HepG2 (cell line): Measurements from ENCODE around the gene TBC1D20. TPM values are rescaled to one million over a fixed set of nuclear protein-coding genes. Genes with fewer than 3 reads are reported as not detected.

Experiments used
- FOXC1 ChIP-seq: sonication (generic); formaldehyde crosslinking; IDR thresholded peaks from 2 replicates; pipeline ENCODE4 v1.8.0; 2022; ENCODE audit warnings: mild to moderate bottlenecking, missing genetic modification reagents, borderline replicate concordance
- RFXANK ChIP-seq: IDR thresholded peaks from 2 replicates; pipeline ENCODE4 v1.6.1; 2016
- ZNF124 ChIP-seq: sonication (generic); formaldehyde crosslinking; IDR thresholded peaks from 2 replicates; pipeline ENCODE4 v1.4.0; 2020; ENCODE audit warnings: missing genetic modification reagents
- ZNF225 ChIP-seq: sonication (generic); formaldehyde crosslinking; IDR thresholded peaks from 2 replicates; pipeline ENCODE4 v1.4.0; 2020; ENCODE audit warnings: mild to moderate bottlenecking, missing genetic modification reagents
- ZNF350 ChIP-seq: sonication (generic); formaldehyde crosslinking; IDR thresholded peaks from 2 replicates; pipeline ENCODE4 v1.4.0; 2020; ENCODE audit warnings: mild to moderate bottlenecking, low read depth, missing genetic modification reagents, borderline replicate concordance
- polyA plus RNA-seq, 8 experiments: library from polyadenylated mRNA; depleted of rRNA in 3 of 8; stranded (reverse) in 7 of 8; unstranded in 1 of 8; fragments of >200 nt; fragmentation: Illumina TruSeq in 4 of 8; extraction: Trizol in 4 of 8; gene quantifications; 2 replicates each; pipeline versions ENCODE4 v1.2.1 to v1.2.3, GENCODE V29; 2011 to 2016; ENCODE audit warnings: low read depth in 4 of 8, missing spikeins in 1 of 8, mixed read lengths in 1 of 8; ENCODE audit not compliant: insufficient read depth in 1 of 8
- total RNA-seq, 5 experiments: library from RNA; depleted of rRNA; stranded (reverse); fragments of >200 nt; fragmentation: Illumina TruSeq; extraction: Trizol; gene quantifications; 2 replicates each; pipeline ENCODE4 v1.2.3, GENCODE V29; 2016; ENCODE audit warnings: low read depth in 1 of 5
- TF ChIP-seq, protein P1 (sequence below): sonication (generic); formaldehyde crosslinking; IDR thresholded peaks from 2 replicates; pipeline ENCODE4 v1.5.0; 2020; ENCODE audit warnings: missing genetic modification reagents
- TF ChIP-seq, protein P2 (sequence below): sonication (generic); formaldehyde crosslinking; IDR thresholded peaks from 2 replicates; pipeline ENCODE4; 2020; ENCODE audit warnings: missing genetic modification reagents, mild to moderate bottlenecking, borderline replicate concordance
- TF ChIP-seq, protein P3 (sequence below): sonication (generic); formaldehyde crosslinking; IDR thresholded peaks from 2 replicates; pipeline ENCODE4 v1.4.0; 2020; ENCODE audit warnings: mild to moderate bottlenecking, missing genetic modification reagents, borderline replicate concordance
- TF ChIP-seq, protein P4 (sequence below): sonication (generic); formaldehyde crosslinking; conservative IDR thresholded peaks from 2 replicates; pipeline ENCODE4 v1.4.0; 2020; ENCODE audit warnings: missing genetic modification reagents
- TF ChIP-seq, protein P5 (sequence below): sonication (generic); IDR thresholded peaks from 2 replicates; pipeline ENCODE4 v1.6.1; 2016; ENCODE audit warnings: low read depth, borderline replicate concordance
- TF ChIP-seq, protein P6 (sequence below): sonication (generic); formaldehyde crosslinking; IDR thresholded peaks from 2 replicates; pipeline ENCODE4 v1.4.0; 2020; ENCODE audit warnings: missing genetic modification reagents
- TF ChIP-seq, protein P7 (sequence below): IDR thresholded peaks from 2 replicates; pipeline ENCODE4 v1.6.1; 2016; ENCODE audit warnings: mild to moderate bottlenecking, missing biosample characterization, missing genetic modification reagents

TBC1D20 gene
- total and polyA plus RNA-seq, 2 of the 13 experiments (the other 11 are each of a cell fraction or from before 2014, with no cell fraction given): 36.6 to 47.1 TPM

DNA sequence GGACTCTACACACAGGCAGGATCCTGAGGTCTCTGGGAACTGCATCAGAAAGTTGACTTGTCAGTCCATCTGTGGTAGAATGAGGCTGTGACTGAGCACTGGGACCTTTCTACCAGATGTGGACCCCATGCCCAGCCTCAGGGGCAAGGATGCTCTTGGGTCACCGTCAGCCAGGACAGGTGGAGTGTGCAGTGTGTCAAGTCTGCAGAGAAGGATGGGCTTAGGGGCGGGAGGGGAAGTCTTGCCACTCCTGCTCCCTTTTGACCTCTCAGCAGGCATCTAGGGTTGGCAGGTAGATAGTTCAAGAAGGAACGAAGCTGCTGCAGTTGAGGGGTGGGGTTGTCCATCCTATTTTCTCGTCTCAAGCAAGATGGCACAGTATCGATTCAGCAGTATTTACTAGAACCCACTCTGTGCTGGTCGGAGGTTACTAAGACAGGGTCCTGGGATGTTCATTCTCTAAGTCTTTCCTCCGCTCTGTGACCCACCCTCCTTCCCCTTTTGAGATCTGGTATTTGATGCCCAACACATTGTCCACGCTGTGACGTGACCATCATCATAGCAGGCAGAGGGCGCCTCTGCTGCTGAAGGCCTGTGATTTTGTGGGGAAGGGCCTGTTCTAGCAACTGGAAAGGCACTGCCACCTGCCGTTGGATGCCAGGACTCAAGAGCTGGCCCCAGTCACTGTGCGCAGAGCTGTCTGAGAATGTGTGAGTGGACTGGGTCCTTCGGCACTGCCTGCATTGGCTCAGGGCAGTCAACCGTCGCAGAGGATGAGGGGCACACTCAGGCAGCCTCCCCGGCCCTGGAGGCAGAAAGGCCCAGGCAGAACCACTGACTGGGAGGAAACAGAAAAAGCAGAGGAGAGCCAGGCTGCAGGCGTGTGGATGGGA lies 31.1 kb downstream of the TBC1D20 start (continued):
- TF ChIP-seq, protein P1, sequence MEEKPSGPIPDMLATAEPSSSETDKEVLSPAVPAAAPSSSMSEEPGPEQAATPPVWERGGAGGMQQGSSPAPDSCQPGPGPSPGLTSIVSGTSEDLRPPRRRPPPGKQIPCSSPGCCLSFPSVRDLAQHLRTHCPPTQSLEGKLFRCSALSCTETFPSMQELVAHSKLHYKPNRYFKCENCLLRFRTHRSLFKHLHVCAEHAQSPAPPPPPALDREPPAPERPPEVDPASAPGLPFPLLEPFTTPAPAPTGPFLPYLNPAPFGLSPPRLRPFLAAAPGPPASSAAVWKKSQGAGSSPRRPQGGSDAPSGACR (CRISPR knock-in tag): peak; percentile 85; the same call in 1 of the 2 replicates
- peak; percentile 91 for TF ChIP-seq FOXC1 (CRISPR knock-in tag)
- TF ChIP-seq, protein P2, sequence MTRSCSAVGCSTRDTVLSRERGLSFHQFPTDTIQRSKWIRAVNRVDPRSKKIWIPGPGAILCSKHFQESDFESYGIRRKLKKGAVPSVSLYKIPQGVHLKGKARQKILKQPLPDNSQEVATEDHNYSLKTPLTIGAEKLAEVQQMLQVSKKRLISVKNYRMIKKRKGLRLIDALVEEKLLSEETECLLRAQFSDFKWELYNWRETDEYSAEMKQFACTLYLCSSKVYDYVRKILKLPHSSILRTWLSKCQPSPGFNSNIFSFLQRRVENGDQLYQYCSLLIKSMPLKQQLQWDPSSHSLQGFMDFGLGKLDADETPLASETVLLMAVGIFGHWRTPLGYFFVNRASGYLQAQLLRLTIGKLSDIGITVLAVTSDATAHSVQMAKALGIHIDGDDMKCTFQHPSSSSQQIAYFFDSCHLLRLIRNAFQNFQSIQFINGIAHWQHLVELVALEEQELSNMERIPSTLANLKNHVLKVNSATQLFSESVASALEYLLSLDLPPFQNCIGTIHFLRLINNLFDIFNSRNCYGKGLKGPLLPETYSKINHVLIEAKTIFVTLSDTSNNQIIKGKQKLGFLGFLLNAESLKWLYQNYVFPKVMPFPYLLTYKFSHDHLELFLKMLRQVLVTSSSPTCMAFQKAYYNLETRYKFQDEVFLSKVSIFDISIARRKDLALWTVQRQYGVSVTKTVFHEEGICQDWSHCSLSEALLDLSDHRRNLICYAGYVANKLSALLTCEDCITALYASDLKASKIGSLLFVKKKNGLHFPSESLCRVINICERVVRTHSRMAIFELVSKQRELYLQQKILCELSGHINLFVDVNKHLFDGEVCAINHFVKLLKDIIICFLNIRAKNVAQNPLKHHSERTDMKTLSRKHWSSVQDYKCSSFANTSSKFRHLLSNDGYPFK (CRISPR knock-in tag): peak; percentile 72; the same call in 1 of the 2 replicates
- peak; percentile 89 for TF ChIP-seq ZNF350
- peak; percentile 69; the same call in 1 of the 2 replicates for TF ChIP-seq ZNF124
- TF ChIP-seq, protein P3, sequence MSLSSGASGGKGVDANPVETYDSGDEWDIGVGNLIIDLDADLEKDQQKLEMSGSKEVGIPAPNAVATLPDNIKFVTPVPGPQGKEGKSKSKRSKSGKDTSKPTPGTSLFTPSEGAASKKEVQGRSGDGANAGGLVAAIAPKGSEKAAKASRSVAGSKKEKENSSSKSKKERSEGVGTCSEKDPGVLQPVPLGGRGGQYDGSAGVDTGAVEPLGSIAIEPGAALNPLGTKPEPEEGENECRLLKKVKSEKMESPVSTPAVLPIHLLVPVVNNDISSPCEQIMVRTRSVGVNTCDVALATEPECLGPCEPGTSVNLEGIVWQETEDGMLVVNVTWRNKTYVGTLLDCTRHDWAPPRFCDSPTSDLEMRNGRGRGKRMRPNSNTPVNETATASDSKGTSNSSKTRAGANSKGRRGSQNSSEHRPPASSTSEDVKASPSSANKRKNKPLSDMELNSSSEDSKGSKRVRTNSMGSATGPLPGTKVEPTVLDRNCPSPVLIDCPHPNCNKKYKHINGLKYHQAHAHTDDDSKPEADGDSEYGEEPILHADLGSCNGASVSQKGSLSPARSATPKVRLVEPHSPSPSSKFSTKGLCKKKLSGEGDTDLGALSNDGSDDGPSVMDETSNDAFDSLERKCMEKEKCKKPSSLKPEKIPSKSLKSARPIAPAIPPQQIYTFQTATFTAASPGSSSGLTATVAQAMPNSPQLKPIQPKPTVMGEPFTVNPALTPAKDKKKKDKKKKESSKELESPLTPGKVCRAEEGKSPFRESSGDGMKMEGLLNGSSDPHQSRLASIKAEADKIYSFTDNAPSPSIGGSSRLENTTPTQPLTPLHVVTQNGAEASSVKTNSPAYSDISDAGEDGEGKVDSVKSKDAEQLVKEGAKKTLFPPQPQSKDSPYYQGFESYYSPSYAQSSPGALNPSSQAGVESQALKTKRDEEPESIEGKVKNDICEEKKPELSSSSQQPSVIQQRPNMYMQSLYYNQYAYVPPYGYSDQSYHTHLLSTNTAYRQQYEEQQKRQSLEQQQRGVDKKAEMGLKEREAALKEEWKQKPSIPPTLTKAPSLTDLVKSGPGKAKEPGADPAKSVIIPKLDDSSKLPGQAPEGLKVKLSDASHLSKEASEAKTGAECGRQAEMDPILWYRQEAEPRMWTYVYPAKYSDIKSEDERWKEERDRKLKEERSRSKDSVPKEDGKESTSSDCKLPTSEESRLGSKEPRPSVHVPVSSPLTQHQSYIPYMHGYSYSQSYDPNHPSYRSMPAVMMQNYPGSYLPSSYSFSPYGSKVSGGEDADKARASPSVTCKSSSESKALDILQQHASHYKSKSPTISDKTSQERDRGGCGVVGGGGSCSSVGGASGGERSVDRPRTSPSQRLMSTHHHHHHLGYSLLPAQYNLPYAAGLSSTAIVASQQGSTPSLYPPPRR (CRISPR knock-in tag): peak; percentile 43; the same call in 1 of the 2 replicates
- TF ChIP-seq, protein P4, sequence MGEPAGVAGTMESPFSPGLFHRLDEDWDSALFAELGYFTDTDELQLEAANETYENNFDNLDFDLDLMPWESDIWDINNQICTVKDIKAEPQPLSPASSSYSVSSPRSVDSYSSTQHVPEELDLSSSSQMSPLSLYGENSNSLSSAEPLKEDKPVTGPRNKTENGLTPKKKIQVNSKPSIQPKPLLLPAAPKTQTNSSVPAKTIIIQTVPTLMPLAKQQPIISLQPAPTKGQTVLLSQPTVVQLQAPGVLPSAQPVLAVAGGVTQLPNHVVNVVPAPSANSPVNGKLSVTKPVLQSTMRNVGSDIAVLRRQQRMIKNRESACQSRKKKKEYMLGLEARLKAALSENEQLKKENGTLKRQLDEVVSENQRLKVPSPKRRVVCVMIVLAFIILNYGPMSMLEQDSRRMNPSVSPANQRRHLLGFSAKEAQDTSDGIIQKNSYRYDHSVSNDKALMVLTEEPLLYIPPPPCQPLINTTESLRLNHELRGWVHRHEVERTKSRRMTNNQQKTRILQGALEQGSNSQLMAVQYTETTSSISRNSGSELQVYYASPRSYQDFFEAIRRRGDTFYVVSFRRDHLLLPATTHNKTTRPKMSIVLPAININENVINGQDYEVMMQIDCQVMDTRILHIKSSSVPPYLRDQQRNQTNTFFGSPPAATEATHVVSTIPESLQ (CRISPR knock-in tag): peak; percentile 93; the same call in 1 of the 2 replicates
- TF ChIP-seq, protein P5, sequence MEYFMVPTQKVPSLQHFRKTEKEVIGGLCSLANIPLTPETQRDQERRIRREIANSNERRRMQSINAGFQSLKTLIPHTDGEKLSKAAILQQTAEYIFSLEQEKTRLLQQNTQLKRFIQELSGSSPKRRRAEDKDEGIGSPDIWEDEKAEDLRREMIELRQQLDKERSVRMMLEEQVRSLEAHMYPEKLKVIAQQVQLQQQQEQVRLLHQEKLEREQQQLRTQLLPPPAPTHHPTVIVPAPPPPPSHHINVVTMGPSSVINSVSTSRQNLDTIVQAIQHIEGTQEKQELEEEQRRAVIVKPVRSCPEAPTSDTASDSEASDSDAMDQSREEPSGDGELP: no peak; the same call in 1 of the 2 replicates
- TF ChIP-seq, protein P6, sequence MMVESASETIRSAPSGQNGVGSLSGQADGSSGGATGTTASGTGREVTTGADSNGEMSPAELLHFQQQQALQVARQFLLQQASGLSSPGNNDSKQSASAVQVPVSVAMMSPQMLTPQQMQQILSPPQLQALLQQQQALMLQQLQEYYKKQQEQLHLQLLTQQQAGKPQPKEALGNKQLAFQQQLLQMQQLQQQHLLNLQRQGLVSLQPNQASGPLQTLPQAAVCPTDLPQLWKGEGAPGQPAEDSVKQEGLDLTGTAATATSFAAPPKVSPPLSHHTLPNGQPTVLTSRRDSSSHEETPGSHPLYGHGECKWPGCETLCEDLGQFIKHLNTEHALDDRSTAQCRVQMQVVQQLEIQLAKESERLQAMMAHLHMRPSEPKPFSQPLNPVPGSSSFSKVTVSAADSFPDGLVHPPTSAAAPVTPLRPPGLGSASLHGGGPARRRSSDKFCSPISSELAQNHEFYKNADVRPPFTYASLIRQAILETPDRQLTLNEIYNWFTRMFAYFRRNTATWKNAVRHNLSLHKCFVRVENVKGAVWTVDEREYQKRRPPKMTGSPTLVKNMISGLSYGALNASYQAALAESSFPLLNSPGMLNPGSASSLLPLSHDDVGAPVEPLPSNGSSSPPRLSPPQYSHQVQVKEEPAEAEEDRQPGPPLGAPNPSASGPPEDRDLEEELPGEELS (CRISPR knock-in tag): peak; percentile 66
- peak; percentile 69; the same call in 1 of the 2 replicates for TF ChIP-seq ZNF225 (CRISPR knock-in tag)
- peak; percentile 63; the same call in 1 of the 2 replicates for TF ChIP-seq RFXANK
- TF ChIP-seq, protein P7, sequence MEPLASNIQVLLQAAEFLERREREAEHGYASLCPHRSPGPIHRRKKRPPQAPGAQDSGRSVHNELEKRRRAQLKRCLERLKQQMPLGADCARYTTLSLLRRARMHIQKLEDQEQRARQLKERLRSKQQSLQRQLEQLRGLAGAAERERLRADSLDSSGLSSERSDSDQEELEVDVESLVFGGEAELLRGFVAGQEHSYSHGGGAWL (CRISPR knock-in tag): 0 out of 2 replicates have a peak, but pooled peaks have one; percentile 30
